Globus pallidus (tissue), 1 donor: Measurements from ENCODE around the gene FSTL5.
"Not testable (repeated sequence)": the region's sequence is repeated elsewhere in the genome, so short reads cannot be mapped to it uniquely, and the experiment has no call there.

ENCODE experiments used
- DNase-seq: peaks from one replicate; pipeline ENCODE4 v3.0.0-alpha.2; 2015; ENCODE audit warnings: low spot score

FSTL5 gene

GRCh38 chr4:162103908-162104307, 59.9 kb downstream of the FSTL5 start:
- not testable (repeated sequence) for DNase-seq

DNA sequence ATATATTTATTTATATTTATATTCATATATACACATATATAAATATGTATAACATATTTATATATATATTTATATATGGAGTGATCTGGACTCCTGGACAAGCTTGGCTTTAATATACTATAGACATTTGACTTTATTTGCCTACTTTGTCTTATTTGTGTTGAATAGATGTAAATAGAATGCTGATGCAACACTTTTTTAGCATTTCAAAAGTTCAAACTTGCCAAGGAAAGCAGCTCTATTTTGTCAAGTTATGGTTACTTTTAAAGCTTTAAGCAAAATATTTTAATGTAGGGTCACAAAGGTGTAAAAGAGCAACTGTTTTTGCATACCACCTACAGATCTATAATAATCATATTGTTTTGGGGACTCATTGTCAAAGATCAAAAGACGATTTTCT, 61.1 kb downstream of the FSTL5 start:
- no peak for DNase-seq

DNA sequence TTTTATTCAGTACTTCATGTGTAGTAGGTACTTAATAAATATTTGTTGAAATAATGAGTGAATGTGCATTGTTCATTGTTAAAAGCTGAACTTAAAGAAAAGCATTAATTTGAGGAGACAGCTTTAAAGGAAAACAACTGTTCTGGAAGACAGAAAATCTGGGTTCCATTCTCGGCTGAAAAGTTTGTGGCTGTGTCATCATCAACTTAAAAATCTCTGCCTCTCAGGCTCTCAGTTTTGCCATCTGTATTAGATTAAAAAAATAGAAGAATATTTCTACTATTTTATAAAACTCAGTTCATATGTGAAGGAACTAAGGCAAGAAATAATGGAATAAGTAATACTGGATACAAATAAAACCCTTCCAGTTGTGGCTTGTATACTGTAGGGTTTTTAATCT, 62.5 kb downstream of the FSTL5 start:
- no peak for DNase-seq

DNA sequence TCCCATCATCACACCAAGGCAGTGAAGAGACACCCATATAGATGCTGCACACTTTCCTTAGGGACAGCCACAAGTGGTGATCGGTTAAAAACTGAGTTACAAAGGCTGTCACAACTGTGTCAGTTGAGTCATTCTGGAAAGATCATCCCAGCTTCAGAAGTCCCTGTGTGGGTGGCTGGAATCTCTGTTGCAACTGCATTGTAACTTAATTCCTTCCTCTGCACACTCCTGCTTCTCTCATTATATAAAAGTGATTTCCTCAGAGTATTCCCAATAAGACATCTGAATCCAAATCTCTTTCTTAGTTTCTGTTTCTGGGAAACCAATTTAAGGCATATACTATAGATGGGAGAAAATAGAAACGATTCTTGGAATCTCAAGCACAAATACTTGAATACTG, 88.1 kb downstream of the FSTL5 start:
- DNase-seq: no peak

DNA sequence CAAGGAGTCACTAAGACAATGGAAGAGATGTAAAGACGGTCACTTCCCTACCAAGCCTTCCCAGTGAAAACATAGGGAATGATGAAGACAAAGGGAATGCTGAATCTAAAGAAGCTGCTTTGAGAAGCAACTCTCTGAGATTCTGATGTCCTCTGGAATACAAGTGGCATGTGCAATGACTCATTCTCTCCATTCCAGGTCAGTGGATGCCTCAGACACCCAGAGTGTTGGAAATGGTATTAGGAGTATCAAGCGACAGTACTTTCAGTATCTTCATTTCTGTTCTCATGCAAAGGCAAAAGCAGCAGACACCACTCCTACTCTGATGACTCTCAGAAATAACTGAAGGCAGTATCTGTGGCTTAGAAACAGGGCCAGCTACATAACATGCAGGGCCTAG, 102.6 kb downstream of the FSTL5 start:
- no peak for DNase-seq

DNA sequence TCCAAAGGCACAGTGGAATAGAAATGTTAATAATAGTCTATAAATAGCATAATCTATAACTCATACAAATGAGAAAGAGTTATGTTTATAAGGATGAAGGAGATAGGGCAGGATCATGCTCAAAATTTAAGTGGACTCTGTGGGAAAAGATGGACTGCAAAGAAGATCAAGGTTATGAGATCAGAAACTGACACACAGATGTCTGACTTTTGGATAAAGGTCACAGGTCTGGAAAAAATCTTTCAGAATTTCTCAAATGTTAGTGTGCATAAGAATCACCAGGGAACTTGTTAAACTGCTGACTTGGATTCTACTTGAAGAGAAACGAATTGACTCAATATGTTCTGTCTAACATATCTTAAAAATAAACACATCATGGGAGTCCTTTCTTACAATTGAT, 104.1 kb downstream of the FSTL5 start:
- DNase-seq: no peak

- no peak for DNase-seq
Observed at GRCh38 chr4:162056990-162057389, 106.8 kb downstream of the FSTL5 start.

- DNase-seq: no peak
Observed at GRCh38 chr4:162046135-162046534, 117.7 kb downstream of the FSTL5 start.

DNA sequence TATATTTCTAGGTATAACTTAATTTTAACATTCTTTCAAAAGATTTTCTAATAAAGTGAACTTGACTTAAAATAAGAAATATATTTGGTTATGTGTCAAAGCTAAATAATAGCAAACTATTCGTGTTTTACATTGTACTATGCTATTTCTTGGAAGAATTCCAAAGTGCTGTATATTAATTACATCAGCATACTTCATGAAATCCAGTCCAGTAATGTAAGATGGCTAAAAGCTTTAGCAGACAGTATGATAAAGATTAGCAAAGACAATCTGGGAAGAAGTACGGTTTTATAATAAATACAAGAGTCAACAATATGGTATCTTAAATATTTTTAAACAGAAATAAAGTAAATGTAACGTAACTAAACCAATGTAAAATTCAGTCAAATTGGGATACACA, 125.7 kb downstream of the FSTL5 start:
- DNase-seq: no peak

DNA sequence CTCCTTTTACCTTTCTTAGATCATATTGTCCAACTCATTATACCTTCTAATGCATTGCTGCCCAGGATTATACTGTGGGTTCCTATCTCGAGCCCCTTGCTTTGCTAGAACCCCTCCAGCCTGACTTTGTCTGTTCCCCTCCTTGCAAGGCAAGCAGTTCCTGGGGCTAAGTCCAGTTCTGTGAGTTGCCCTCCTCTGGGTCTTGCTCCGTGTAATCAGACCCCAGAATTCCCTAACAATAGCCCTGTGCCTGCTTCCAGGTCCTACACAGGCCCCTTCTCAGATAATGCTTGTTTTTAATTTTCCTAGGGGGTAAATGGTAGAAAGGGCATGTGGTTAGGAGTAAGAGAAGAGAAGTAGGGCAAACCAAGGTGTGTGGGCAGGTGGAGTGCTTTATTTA, 145.9 kb downstream of the FSTL5 start:
- no peak for DNase-seq

GRCh38 chr4:162016991-162017390, 146.8 kb downstream of the FSTL5 start:
- DNase-seq: no peak

DNA sequence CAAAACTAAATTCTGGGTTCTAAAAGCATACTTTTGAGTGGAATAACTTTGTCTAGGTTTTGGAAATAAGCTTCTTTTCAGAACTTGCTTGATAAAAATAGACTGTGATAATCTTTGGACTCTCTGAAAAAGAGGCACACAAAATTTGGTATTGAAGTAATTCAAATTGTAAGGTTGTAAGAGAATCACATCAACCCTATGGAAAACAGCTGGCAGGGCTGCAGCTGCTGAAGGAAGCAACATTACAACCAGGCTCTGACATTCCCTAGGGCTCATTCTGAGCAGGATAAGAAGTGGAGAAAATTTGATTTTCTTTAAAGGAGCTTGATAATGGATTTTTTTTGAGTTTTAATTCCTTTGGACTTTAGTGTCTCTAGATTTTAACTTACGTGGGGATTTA, 147.6 kb downstream of the FSTL5 start:
- no peak for DNase-seq

- DNase-seq: peak; percentile 31
Observed at GRCh38 chr4:162015090-162015489, 148.7 kb downstream of the FSTL5 start.

DNA sequence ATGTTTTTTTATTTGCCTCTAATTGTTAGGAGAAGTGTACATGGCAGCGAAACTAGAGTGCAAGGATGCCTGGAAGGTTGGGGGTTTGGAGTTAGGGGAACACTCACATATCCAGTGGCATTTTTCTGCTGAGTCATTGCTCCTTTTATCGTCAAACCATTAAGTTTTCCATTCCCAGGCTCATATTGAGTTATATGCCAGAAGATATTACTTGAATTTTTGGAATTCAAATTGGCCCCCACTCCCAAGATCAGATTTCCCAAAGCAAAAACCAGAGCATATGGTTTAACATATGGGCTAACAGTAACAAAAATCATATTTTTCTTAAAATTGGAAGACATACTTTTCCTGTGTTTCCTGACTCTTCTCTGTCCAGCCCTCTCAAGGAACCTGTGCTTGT, 152.7 kb downstream of the FSTL5 start:
- DNase-seq: no peak

DNA sequence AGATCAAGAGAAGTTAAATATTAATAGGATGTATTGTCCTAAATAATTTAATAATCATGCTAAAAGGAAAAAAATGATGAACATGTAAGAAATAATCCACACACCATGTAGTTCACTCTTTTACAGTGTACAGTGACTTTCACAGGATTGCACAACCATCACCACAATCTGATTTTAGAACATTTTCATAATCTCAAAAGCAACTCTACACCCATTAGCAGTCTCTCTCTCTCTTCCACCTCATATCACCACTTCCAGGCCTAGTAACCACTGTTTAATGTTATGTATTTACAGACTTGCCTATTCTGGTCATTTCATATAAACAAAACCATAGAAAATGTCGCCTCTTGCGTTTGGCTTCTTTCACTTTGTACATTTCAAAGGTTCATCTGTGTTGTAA, 153.4 kb downstream of the FSTL5 start:
- no peak for DNase-seq

DNA sequence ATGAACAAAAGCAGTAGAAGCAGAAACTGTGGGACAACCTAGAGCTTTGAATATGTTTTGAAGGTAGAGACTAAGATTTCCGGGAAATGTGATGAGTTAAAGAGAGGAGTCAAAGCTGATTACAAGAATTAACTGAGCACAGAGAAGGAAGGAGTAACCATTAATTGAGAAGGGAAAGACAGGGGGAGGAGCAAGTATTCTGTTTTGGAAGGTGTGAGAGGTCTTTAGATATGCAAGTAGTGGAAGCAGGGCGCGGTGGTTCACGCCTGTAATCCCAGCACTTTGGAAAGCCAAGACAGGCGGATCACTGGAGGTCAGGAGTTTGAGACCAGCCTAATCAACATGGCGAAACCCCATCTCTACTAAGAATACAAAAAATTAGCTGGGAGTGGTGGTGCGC, 171.5 kb downstream of the FSTL5 start:
- DNase-seq: no peak

- DNase-seq: no peak
Observed at GRCh38 chr4:161991811-161992210, 172.0 kb downstream of the FSTL5 start.

GRCh38 chr4:161990721-161991120, 173.1 kb downstream of the FSTL5 start:
- no peak for DNase-seq

- no peak for DNase-seq
Observed at GRCh38 chr4:161988946-161989345, 174.9 kb downstream of the FSTL5 start.

GRCh38 chr4:161987611-161988010, 176.2 kb downstream of the FSTL5 start:
- DNase-seq: no peak

- peak; percentile 15 for DNase-seq
Observed at GRCh38 chr4:161952382-161952781, 211.4 kb downstream of the FSTL5 start.

DNA sequence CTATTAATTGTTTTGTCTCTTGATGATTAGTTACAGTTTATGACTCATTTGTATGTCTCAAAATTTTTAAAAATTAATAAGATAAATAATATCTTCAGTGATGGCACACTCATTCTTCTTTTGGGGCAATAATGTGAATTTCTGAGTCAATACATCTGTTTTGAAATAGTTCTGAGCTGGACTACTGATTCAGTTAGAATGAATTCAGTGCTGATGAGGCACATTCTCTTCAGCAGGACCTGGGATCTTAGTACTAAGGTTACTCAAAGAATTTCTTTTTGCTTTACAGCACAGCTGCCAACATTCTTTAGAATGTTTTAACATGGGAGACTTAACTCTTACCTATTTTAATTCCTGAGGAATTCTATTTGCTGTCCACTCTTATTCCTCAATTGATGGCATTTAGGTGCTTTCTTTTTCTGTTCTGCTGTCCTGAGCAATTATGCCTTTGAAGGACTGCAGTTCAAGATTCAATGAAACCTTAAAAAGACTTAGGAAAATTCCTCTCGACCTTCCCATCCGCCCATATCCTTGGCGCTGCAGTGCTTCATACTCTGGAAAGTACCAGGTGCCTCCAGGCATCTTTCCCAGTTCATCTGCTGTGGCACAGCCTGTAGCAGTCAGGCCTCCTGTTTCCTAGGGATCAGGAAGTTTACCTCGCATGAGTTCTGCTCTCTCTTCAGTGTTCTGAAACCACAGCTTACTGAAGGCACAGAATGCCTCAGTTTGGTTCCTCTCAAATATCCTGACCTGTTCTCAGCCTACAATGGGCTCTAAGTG, 213.7 kb downstream of the FSTL5 start:
- no peak for DNase-seq

DNA sequence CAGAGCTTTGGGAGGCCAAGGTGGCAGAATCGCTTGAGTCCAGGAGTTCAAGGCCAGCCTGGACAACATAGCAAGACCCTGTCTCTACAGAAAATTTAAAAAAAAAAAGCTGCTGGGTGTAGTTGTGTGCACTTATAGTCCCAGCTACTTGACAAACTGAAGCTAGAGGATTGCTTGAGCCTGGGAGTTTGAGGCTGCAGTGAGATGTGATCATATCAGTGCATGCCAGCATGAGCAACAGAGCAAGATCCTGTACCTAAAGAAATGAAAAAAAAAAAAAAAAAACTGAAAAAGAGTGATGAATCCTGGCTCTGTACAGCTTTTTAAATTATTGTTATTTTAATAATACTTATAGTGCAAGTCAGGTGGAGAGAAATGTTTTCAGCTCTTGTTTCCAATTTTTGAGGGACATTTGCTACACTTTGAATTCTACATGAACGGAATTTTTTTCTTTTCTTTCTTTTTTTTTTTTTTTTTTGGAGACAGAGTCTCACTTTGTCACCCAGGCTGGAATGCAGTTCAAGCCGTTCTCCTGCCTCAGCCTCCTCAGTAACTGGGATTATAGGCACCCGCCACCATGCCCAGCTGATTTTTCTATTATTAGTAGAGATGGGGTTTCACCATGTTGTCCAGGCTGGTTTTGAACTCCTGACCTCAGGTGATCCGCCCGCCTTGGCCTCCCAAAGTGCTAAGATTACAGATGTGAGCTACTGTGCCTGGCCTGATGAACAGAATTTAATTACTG, 215.6 kb downstream of the FSTL5 start:
- DNase-seq: no peak

DNA sequence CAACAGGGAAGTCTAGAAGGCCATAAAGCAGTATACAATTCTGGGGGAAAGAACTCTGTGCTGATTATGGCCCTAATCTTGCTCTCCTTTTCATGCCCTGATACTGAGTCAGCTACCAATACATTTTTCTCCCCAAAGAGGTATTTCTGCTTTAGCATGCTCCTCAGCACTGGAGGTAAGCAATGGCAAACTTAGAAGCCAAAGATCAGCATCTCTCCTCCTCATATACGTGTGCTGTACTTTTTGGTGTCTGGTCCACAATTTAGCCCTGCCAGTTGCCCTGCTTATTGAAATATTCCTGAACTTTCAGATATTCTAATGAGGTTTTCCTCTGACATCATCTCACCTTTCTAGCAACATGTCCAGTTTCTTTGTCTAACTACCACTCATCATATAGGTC, 226.2 kb downstream of the FSTL5 start:
- no peak for DNase-seq
